ENCODE data around the gene CFAP74.

Gene CFAP74

DNA sequence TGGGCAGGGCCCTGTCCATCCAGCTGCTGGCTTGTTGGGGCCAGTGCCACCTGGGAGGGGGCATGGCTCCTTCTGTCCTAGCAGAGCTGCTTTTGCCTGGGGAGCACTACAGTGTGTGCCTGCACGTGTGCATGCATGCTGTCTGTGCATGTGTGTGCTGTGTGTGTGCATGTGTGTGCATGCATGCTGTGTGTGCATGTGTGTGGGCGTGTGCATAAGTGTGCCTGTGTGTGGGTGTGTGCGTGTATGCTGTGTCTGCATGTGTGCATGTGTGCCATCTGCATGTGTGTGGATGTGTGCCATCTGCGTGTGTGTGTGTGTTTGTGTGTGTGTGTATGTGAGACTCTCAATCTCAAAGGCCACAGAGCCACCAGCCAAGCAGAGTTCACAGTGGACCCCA lies 38.3 kb upstream of the CFAP74 start:
- in situ Hi-C loops (cut with HindIII; ENCODE audit: low sequenced_read_pairs) = loop anchor here (10.0 kb wide), 1 partner anchor 73 kb away; no protein-coding TSS in a partner anchor

DNA sequence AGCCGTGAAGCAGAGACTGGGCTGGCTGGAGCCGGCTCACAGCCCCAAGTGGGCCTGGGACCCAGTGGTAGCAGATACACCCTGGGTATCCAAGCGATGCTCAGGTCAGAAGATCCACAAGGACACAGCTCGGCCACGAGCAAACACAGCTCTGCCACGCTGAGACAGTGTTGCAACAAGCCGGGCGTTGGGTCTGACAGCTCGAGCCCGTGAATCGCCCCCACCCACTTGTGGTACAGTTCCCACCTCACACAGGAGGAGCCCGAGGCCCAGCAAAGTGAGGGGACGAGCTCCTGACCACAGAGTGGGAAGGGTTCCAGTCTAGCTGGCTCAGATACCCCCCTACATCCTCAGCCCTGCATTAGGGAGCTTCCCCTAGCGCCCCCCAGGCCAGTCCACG lies 37.7 kb upstream of the CFAP74 start:
- in situ Hi-C loops (cut with HindIII; ENCODE audit: low sequenced_read_pairs) = loop anchor here (10.0 kb wide), 1 partner anchor 73 kb away; no protein-coding TSS in a partner anchor

DNA sequence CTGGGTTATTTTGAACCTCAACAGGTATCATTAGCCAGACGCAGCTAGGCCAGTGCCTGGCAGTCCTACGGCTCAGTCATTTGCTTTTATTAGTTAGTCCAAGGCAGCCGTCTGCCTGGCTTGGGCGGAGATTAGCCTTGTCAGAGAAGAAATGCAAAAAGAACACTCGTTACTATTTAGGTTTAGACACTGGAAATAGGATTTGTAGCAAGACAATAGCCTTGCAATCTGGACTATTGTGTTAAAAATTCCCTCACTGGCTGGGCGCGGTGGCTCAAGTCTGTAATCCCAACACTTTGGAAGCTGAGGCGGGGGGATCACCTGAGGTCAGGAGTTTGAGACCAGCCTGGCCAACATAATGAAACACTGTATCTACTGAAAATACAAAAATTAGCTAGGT lies 35.7 kb upstream of the CFAP74 start:
- in situ Hi-C loops (cut with HindIII; ENCODE audit: low sequenced_read_pairs) = no loop called here

DNA sequence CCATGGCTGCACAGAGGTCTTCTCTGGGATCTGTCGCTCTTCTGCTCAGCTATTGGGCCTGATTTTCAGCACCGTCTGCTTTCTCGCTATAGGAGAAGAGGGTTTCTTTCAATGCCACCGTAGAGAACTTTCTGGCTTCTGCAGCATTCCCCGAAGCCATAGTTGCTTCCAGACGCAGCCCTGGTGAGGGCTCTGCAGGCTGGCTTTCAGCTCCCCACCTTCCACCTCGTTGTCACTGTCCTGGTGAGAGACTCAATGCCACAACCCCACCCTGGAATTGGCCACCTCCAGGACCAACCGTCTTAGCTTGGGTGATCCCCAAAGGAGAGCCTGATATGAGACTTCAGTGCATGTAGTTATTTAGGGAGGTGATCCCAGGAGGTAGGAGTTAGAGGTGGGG lies 34.6 kb upstream of the CFAP74 start:
- in situ Hi-C loops (cut with HindIII; ENCODE audit: low sequenced_read_pairs) = no loop called here

DNA sequence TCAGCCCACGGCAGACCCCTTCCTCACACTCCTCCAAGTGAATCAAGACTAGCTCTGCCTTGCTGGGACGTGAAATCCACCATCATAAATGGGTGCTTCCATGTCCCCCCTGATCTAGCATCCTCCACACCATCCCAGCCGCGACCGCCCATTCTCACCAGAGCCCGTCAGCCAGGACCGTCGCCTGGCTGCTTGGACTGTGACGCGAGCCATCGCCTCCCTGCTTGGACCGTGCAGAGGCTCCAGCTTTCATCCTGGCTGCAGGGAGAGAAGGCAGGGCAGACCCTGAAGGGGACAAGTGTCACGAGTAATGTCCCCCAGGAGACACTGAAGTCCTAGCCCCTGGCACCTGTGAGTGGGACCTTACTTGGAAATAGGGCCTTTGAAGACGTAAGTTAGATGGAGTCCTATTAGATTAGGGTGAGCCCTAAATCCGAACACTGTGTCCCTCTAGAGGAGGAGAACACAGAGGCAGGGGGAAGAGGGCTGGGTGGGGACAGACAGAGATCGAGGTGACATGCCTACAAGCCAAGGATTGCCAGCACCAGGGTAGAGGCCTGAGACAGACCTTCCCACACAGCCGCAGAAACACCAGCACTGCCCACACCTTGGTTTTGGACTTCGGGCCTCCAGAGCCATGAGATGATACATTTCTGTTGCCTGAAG lies 33.9 kb upstream of the CFAP74 start:
- in situ Hi-C loops (cut with HindIII; ENCODE audit: low sequenced_read_pairs) = no loop called here

DNA sequence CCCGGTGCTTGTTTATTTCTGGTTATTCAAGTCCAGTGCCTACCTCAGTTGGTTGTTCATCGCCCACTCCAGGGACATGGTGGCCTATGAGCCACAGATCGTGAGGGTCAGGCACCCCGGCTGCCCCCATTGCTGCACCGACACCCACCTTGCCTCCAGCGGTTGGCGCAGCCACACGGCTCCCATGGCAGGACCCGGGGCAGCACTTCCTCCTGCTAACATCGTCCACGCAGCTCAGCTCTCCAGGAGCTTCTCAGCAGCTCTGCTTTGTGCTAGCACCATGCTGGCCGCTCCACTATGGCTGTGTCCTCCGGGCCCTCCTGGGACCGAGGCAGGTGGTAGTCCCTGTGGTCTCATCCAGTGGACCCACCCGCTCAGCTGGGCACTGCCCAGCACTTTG lies 32.7 kb upstream of the CFAP74 start:
- in situ Hi-C loops (cut with HindIII; ENCODE audit: low sequenced_read_pairs) = no loop called here

DNA sequence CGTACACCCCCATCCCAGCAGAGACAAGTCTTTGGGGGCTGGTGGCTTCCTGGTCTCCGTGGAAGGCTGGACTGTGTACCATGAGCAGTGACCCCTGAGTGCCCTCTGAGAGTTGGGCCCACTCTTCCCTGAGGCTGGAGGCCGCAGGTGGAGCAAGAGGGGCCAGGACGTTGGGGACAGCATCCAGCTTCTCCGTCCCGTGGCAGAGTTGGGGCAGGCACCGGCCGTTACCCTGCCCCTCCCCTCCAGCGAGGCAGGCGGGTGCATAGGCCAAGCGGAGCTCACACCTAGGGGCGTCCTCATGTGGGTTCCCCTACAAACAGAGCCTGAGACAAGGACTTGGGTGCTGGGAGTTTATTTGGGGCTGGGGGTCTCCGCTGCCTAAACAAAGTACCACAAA lies 29.6 kb upstream of the CFAP74 start:
- in situ Hi-C loops (cut with HindIII; ENCODE audit: low sequenced_read_pairs) = no loop called here

DNA sequence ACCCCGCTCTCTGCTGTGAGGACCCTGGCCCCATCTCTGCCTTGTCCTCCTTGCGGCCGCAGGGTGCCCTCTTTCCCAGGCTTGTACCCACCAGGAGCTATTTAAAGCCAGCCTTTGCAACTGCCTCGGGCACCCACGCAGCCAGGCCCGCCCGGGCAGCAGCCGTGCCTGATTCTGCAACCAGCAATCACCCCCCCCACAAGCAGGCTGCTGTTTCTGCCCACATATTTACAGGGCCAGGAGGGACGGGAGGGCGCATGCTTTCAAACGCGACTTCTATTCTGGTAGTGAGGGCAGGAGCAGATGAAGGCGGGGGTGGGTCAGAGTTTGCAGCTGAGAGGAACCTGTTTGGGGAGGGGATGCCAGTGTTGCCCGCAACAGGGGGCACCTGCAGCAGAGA lies 29.2 kb upstream of the CFAP74 start:
- in situ Hi-C loops (cut with HindIII; ENCODE audit: low sequenced_read_pairs) = no loop called here

DNA sequence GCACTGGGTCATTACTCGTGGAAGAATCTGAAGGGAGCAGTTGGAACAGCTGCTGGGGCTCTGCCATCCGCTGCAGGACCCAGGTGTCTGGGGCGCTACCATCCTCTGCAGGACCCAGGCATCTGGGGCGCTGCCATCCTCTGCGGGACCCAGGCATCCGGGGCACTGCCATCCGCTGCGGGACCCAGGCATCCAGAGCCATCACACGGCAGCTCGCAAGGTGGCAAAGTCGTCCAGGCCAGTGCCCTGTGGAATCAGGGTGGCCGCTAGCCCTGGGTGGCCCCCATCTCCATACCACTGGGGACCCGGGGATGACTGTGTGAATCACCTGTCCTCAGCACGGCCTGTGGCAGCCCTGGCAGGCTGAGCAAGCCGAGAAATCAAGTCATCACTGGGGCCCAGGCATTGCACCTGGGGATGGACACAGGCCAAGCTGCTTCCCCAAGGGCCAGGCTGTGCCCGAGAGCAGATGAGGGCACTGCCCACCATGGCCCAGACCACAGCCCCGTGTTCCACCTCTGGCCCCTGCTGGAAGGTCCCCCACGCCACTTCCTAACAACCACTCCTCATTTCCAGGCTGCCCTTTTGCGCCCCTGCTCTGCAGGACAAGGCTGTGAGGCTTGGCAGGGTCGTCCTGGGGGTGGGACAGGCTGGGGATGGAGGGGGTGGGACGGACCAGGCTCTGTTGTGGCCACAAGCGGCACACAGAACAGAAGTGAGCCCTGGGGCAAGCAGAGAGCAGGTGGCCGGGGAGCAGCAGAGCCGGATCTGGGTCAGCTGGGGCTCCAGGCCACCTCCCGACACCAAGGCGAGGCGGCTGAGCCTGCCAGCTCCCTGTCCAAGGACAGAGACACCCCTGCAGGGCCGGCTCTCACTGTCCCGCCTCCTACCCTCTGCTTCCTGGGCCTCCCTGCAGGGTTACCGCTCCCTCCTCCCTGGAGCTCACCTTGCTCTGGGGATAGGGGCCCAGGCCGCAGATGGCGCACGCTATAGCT lies 28.3 kb upstream of the CFAP74 start:
- in situ Hi-C loops (cut with HindIII; ENCODE audit: low sequenced_read_pairs) = no loop called here

DNA sequence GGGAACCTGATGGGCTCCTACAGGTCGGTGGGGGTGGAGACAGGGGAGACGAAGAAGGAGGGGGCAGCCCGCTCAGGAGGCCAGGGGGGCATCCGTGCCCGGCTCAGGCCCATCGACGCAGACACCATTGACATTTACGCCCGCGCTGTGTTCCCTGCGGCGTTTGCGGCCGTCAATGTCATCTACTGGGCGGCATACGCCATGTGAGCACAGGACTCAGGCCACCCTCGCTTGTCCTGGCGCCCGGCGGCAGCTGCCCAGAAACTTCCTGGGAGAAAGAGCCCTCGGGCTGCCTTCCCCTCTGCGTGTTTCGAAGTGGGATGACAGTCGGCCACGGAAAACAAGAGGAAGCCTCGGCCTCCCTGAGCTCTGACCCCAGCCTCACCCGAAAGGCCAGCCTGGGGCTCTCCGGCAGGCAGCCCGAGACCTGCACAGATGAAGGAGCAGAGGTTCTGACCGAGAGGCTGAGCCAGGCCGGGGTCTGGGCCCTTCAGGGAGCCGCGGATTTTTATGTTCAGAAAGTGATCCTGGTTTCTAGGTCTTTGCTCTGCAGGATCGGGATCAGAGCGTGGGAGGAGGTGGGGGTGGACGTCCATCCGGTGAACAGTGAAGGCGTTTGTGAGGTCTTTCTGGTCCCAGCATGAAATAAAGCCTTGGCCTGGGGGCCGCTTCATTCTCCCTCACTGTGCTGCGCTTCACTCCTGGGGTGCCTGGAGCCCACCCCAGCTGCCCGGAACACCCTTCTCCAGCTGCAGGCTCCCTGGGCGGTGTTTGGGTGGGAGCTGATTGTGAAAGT lies 26.7 kb upstream of the CFAP74 start:
- in situ Hi-C loops (cut with HindIII; ENCODE audit: low sequenced_read_pairs) = no loop called here

DNA sequence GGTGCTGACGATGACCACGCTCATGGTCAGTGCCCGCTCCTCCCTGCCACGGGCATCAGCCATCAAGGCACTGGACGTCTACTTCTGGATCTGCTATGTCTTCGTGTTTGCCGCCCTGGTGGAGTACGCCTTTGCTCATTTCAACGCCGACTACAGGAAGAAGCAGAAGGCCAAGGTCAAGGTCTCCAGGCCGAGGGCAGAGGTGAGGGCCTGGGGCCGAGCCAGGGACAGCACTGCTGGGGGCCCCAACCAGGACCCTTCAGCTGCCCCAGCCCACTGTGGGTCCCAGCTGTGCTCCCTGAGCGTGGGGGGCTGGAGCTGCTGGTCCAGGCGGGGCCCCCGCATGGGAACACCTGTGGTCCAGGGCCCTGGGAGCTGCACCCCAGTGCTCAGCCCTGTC lies 26.0 kb upstream of the CFAP74 start:
- in situ Hi-C loops (cut with HindIII; ENCODE audit: low sequenced_read_pairs) = no loop called here

DNA sequence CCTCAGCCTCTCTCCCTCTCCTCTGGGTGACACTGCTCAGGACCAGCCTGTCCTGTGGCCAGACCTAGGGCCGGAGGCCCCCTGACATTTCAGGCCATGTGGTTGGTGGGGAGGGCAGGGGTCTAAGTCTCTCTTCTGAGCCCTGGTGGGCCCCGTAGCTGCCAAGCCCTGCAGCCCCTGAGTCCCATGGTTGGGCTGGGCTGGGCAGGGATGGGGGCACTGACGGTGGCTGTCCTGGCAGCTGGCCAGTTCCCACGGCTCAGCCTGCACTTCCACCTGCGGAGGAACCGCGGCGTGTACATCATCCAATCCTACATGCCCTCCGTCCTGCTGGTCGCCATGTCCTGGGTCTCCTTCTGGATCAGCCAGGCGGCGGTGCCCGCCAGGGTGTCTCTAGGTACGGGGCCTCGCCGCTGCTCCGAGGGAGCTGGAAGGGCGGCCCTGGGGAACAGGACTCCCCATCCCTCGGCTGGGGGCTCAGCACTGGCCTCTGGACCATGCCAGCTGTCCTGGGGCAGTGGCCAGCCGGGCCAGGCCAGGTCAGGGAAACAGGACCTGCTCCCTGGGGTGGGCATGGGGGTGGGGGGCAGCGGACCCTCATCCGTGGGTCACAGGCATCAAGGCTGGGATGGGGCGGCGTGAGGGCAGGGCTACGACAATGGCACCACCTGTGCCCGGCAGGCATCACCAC lies 25.4 kb upstream of the CFAP74 start:
- in situ Hi-C loops (cut with HindIII; ENCODE audit: low sequenced_read_pairs) = no loop called here

DNA sequence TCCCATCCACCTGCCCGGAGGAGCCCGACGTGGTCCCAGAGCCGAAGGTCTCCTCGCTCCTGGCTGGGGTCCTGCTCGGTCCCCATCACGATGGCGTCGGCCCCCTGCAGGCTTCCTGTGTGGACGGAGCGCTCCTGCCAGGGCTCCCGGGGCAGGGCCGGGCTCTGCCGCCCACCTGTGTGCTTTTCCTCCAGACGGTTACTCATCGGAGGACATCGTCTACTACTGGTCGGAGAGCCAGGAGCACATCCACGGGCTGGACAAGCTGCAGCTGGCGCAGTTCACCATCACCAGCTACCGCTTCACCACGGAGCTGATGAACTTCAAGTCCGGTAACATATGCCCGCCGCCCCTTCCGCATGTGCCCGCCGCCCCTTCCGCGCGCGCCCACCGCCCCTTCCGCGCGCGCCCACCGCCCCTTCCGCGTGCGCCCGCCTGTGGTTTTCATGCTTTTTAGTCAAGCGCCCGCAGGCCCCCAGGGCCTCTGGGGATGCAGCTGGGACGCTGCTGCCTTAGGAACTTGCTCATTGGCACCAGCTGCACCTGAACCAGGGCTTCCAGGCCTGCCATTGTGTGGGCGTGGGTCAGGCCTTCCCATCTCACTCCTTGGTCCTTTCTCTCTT lies 24.5 kb upstream of the CFAP74 start:
- in situ Hi-C loops (cut with HindIII; ENCODE audit: low sequenced_read_pairs) = no loop called here

DNA sequence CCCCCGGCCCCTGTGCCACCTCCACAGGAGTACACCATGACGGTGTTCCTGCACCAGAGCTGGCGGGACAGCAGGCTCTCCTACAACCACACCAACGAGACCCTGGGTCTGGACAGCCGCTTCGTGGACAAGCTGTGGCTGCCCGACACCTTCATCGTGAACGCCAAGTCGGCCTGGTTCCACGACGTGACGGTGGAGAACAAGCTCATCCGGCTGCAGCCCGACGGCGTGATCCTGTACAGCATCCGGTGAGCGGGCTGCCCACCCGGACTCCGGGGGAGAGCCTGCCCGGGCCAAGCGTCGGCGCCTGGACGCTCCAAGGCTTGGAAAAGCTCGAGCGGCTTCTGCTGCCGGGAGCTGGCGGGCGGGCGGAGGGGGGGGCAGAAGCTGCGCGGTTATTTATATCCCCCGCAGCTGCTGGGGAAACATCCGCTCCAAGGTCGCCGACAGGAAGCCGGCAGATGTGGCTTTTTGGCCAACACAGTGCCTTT lies 21.9 kb upstream of the CFAP74 start:
- in situ Hi-C loops (cut with HindIII; ENCODE audit: low sequenced_read_pairs) = no loop called here

DNA sequence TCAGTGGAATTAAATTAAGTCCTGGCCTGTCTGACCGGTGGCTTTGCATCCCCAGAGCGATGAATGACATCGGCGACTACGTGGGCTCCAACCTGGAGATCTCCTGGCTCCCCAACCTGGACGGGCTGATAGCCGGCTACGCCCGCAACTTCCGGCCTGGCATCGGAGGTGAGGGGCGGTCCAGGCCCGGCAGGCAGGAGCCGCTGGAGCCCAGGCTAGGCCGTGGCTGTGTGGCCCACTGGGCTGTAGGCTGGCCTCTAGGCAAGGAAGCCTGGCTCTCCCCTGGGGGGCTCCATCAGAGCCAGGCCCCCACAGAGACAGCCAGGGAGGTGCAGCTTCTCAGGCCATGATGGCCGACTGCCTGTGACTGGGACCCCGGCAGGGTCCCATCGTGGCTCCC lies 21.3 kb upstream of the CFAP74 start:
- in situ Hi-C loops (cut with HindIII; ENCODE audit: low sequenced_read_pairs) = no loop called here

DNA sequence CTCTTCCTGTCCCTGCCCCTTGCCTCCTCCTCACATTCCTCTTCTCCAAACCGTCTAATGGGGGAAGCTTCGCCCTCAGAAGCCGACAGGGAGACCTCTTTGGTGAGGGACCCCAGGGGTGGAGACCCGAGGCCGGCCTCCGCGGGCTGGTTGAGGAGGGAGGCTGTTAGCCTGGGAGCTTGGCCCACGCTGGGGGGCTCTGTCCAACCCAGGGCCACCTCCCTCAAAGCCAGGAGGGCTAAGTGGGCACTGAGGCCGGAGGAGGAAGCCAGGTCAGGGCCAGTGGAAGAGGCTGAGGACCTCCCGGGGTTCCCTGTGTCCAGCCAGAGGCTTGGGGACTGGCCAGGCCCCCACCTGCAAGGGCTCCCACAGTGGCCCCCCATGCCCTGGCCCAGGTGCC lies 20.9 kb upstream of the CFAP74 start:
- in situ Hi-C loops (cut with HindIII; ENCODE audit: low sequenced_read_pairs) = no loop called here

DNA sequence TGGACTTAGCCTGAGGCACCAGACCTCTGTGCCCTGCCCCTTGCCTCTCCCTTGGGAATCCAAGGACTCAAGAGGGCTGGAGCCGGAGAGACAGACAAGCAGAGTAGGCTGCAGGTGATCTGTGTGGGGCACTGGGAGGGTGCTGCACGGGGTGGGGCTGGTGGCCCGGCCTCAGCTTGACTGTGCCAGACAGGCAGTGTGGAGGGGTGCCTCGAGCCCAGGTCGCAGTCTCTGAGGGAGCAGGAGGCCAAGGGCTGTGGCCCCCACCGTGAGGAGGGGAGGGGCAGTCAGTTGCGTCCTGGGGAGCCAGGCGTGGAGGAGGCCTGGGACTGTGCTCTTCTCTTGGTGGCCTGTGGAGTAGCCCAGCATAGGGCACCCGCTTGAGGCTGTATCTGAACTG lies 19.6 kb upstream of the CFAP74 start:
- in situ Hi-C loops (cut with HindIII; ENCODE audit: low sequenced_read_pairs) = no loop called here

DNA sequence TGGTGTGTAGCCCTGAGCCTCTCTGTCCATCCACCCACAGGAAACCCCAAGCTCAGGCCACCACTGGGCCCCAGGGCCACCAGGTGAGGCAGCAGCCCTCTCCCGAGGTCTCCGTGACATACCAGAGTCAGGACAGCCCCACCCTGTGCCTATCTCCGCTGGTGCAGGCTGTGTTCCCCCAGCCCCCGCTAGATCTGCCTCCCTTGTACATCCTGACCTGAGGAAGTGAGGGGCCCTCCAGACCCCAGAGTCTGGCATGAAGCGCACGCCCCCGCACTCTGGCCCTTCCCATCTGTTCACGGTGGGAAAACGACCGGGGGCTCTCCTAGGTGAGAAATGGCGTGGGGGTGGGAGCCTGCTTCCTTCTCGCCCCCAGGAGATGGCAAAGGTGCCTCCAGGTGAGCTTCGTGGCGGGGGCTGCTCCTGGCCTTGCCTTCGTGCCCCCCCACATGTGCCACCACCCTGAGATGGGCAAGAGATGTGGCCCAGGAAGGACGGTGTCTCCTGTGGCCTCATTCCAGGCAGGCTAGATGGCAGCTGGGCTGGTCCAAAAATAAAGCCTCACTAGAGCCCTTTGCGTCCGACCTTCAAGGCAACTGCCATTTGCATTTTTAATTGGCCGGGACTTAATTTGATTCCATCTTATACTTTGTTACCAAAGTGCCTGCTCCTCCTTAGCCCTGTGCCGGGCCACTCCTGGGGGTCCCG lies 18.6 kb upstream of the CFAP74 start:
- in situ Hi-C loops (cut with HindIII; ENCODE audit: low sequenced_read_pairs) = no loop called here

DNA sequence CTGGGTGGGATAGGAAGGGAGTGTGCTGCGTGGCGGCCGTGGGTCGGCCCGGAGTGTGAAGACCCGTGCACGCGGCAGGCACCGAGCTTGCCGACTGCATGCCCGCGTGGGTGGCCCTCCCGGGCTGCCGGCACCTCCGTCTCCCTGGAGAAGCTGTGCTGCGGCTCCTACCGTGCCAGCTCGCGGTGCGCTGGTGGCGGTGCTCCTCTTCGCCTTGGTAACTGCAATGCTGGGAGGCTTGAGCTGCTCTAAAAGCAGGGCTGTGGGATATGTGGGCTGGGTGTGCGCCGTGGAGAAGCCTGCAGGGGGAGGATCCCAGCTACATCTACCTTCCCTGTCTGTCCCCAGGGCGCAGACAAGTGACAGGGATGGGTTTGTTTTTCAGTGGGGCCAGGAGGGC lies 18.0 kb upstream of the CFAP74 start:
- in situ Hi-C loops (cut with HindIII; ENCODE audit: low sequenced_read_pairs) = no loop called here

DNA sequence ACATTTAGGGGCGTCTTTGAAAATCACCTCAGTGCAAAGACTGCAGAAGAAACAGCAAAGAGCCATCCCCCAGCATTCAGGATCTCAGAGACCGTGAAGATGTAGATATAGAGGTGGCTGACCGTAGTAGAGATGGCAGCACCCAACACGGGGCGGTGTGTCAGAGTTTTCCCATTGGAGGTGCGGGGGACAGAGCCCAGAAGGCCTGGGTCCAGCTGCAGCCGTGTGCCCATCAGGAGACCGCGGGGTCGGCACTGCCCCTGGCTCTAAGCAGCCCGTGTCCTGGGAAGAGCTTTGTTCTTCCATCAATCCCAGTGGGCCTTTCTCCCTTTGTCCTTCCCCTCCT lies 16.7 kb upstream of the CFAP74 start:
- in situ Hi-C loops (cut with HindIII; ENCODE audit: low sequenced_read_pairs) = no loop called here

All from DLD1 (cell line).